Testis (tissue), 2 donors: Measurements from ENCODE around the gene RAET1G.
"Not testable (repeated sequence)": the region's sequence is repeated elsewhere in the genome, so short reads cannot be mapped to it uniquely, and the experiment has no call there.

Source experiments
- CTCF ChIP-seq, 3 experiments: fragments of 450-650 bp in 2 of 3; fragments of 200-600 bp in 1 of 3; sonication (generic) in 1 of 3; IDR thresholded peaks; one replicate each; pipeline ENCODE4 v1.5.1; 2016 to 2019; ENCODE audit warnings: antibody characterized with exemption in 3 of 3, mild to moderate bottlenecking in 2 of 3, moderate library complexity in 1 of 3
- POLR2A ChIP-seq: fragments of 450-650 bp; IDR thresholded peaks from one replicate; pipeline ENCODE4 v1.6.1; 2017; ENCODE audit warnings: antibody characterized with exemption, mild to moderate bottlenecking, moderate library complexity

DNA sequence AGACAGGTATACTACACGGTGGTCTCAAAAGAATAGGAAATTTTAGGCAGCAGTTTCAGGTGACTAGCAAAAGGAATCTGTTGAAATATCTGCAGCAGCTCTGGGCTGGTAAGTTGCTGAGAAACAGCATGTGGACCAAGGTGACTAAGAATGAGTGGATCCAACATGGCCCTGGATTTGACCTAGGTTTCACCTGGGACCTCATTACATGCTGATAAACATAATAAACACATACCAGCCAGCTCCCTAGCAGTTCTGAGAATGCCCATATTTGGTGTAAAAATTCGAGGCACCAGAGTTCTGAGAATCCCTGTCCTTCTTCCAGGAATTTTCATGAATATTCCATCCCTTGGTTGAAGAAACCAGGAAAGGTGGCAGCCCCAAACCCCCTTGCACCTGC is 30.5 kb upstream of the RAET1G start:
- TF ChIP-seq CTCF (IDR thresholded peaks at IDR 0.05); POLR2A: not testable (repeated sequence)
